Amniotic stem cell (primary cell): Measurements from ENCODE around the gene OLR1.

Source experiments
- DNase-seq: peaks from one replicate; lab custom pipeline; 2025; lab: John Stamatoyannopoulos, UW

Gene OLR1

DNA sequence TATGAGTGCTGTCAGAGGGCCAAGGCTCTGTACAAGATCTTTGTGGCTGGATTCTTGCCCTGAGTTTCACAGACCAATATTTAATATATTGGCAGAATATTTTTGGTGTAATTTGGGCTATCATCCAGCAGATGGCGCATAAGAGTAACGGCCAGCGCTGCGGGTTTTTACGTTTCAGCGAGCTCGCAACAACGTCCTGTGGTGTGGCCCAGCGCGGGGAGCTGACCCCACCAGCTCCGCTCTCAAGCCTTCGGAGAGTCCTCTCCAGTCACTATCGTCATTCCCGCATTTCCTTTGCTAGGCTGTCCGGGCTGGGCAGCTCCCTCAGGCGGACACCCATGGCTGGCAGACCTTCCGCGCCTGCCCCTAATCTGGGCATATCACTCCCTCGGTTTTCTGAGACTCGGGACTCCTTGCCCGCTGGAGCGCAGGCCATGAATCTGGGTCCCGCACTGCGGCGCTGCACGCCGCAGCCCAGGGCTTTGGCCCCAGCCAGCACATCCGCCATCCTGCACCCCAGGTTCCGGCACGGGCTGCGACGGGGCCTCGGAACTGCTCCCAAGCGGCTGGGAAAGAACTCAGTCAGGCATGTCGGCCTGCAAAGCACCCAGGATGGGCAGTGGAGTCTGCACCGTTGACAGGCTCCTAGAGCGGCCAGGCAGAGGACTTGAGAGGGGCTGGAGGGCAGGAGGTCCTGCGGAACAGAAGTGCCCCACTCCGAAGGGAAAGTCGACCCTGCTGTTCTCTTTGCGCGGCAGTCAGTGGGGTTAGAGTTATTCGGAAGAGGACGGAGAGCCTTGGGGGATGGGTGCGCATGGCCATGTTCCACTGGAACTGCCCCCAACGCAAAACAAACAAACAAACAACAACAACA lies 18.4 kb downstream of the OLR1 start:
- no peak for DNase-seq

- no peak for DNase-seq
Measured at GRCh38 chr12:10151621-10152020, 20.3 kb downstream of the OLR1 start.

GRCh38 chr12:10147714-10148403 lies 24.1 kb downstream of the OLR1 start:
- no peak for DNase-seq

GRCh38 chr12:10142976-10143589 lies 28.8 kb downstream of the OLR1 start:
- DNase-seq: no peak

DNA sequence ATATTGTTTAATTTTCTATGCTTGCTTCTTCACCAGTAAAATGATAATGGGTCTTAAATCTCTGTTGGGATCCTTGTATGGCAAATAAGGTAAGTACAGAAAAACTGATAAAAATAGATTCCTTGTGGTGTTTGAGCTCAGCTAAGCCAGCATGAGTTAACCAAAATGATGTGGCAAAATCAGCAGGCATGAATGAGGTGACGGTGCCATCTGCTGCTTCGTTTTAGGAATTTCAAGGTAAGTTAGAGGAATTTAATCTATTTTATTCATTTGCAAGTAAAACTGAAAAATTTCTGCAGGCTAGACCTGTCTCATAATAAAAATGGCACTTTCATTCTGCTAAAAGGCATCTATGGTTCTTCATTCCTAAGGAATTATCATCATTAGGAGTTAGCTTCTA lies 31.9 kb downstream of the OLR1 start:
- DNase-seq: no peak

- no peak for DNase-seq
Measured at GRCh38 chr12:10136637-10137205, 35.2 kb downstream of the OLR1 start.

- no peak for DNase-seq
Measured at GRCh38 chr12:10135126-10135525, 36.8 kb downstream of the OLR1 start.

- DNase-seq: no peak
Measured at GRCh38 chr12:10132850-10133370, 39.0 kb downstream of the OLR1 start.

DNA sequence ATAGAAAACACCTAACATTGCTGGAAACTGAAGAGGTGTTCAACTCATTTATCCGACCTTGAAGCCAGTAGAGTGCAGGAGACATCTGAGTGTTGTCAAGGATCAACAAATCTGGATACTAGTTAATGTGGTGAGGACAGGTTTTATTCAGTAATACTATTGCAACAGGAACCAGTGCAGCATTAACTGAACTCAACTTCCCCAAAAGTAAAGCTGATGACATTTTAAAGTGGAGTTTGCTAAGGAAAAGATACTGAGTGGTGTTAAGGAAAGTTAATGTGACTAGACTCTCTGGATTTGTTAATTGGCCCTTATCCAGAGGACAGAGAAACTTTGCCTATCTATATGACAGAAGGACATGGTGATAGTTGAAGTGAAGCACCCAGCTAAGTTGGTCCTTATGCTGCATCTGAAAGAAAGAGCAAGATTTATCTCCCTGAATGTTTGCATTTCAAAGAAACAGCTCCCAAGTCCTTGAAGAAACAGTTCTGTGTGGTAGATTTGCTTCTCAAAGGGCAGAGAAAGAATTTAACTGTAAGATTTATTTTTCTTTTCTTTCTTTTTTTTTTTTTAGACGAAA lies 40.7 kb downstream of the OLR1 start:
- DNase-seq: no peak

DNA sequence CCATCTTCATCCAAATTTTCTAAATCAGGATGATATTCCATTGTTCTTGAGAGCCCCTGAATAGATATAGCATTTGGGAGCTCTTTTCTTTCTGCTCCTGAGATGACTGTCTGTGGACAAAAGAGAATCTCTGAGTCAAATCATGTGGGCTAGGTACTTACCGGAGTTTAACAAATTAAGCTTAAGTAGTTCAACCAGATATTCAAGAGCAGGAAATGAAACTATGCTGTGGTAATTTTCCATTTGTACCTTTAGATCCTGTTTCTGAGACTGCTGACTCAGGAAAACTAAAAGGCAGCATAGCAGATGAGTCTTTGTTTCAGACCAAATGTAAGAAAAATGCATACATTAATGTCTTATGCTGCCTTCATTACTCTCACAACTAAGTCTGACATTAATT lies 41.9 kb downstream of the OLR1 start, which contains the start of gene CLEC7A:
CLEC7A (minus strand) TSS at position 158 of the 400 bp plus-strand sequence; CDS start at position 41, 117 bp downstream.
- no peak for DNase-seq

- DNase-seq: no peak
Measured at GRCh38 chr12:10128687-10129086, 43.2 kb downstream of the OLR1 start.

- no peak for DNase-seq
Measured at GRCh38 chr12:10126413-10126812, 45.5 kb downstream of the OLR1 start.

DNA sequence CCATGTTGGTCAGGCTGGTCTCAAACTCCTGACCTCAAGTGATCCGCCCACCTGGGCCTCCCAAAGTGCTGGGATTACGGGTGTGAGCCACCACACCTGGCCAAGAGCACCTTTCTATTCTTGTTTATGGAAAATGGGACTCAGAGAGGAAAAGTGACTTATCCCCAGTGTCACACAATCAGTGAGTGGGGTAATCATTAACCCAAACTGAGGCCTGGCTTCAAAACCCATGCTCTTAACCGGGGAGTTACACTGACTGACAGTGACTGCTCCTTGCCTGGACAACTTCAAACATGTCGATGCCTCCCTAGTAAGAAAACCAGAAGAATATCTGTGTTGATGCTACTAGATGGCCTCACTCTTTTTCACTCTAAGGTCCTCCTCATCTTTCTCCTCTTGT lies 49.2 kb downstream of the OLR1 start:
- DNase-seq: no peak

DNA sequence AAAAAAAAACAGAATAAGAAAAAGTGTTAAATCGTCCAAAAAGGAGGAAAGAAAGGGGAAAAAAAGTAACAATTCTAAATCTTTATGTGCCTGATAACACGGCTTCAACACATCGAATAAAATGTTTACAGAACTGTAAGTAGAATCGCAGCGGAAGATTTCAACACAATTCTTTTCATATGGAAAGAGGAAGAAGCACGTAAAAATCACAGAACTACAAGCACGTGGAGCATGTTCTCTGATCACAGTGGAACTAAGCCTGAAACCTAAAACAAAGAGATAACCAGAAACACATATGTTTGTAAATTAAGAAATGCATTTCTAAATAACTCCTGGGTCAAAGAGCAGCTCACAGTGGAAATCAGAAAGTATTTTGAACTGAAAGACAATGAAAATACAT lies 50.7 kb downstream of the OLR1 start:
- DNase-seq: no peak

DNA sequence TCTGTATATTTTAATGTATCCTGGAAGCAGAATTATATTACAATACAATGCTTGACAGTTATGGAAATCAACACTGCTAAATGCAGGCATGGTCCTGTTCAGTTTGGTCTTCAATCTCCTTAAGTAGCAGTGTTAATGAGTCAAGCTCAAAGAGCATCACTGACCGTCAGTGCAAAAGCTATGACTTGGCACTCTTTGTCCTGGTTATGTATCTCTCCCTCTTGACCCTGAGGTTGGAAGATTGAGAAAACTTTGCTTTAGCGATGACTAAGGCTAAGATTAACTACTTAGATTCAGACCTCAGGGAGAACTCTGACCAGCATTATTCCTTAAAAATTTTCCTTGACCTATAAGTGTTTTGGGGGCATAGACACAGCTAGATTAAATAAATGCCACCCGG lies 52.9 kb downstream of the OLR1 start:
- DNase-seq: no peak

- DNase-seq: no peak
Measured at GRCh38 chr12:10115890-10116289, 56.0 kb downstream of the OLR1 start.

DNA sequence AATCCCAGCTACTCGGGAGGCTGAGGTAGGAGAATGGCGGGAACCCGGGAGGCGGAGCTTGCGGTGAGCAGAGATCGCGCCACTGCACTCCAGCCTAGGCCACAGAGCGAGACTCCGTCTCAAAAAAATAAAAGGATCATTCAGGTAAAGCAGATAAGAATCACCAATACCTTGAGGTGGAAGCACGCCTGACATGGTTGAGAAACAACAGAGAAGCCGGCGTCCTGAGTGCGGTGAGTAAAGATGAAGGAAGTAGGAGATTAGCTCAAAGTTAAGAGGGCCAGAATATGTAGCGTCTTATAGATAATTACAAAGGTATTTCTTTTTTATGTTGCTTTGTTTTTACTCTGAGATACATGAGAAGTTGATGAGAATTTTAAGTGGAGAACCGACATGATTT lies 56.6 kb downstream of the OLR1 start:
- no peak for DNase-seq

GRCh38 chr12:10113920-10114319 lies 58.0 kb downstream of the OLR1 start:
- no peak for DNase-seq

GRCh38 chr12:10113075-10113474 lies 58.9 kb downstream of the OLR1 start:
- DNase-seq: no peak

DNA sequence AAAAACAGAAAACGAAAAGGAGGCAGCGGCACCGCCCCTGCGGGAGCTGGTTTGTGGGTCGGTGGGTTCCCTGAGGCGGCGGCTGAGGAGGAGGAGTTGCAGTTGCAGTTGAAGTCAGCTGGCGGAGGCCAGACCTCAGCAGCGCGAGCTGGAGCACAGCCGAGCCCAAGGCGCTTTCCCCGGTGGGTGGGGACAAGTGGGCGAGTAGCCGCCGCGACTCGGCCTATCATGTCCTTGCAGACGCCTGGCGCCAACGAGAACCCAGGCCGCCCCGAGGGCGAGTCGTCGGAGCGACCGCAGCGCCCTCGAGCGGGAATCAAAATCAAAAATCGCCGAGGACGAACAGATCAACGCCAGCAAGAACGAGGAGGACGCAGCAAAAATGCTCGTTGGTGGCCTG lies 60.5 kb downstream of the OLR1 start:
- DNase-seq: no peak

DNA sequence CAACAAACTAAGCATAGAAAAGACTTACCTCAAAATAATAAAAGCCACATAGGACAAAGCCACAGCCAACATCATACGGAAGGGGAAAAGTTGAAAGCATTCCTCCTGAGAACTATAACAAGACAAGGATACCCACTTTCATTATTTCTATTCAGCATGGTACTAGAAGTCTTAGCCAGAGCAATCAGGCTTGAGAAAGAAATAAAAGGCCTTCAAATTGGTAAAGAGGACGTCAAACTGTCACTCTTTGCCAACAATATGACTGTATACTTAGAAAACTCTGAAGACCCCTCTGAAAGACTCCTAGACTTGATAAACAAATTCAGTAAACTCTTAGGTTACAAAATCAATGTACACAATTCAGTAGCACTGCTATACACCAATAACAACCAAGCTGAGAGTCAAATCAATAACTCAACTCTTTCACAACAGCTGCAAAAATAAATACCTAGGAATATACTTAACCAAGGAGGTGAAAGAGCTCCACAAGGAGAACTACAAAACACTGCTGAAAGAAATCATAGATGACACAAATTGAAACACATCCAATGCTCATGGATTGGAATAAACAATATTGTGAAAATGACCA lies 61.6 kb downstream of the OLR1 start:
- DNase-seq: no peak
